ENCODE data around the gene KCNK5. TPM values are rescaled to one million over a fixed set of nuclear protein-coding genes. Genes with fewer than 3 reads are reported as not detected.

The KCNK5 gene
- polyA plus RNA-seq, 1 experiment = not detected

GRCh38 chr6:39184906-39185580 is 44.2 kb downstream of the KCNK5 start:
- DNase-seq (ENCODE audit: low read depth, low spot score) = no peak
- H3K9me3 ChIP-seq (ENCODE audit: control insufficient read depth, insufficient read depth, low read length) = no peaks in the 10 kb centered on the region; the same call in 1 of the 2 replicates
- TF ChIP-seq CTCF (IDR thresholded peaks at IDR 0.05; ENCODE audit: low read depth, low read length) = no peak
- POLR2A ChIA-PET = no interaction called here
- no peak overlapping the region for H3K27ac ChIP-seq (ENCODE audit: low read depth, low read length)
- no peak overlapping the region for H3K4me3 ChIP-seq (ENCODE audit: low read depth, low read length)
- CTCF ChIA-PET = no interaction called here
- no peaks in the 10 kb centered on the region for H3K27me3 ChIP-seq (ENCODE audit: control insufficient read depth, insufficient read depth, low read length)

GRCh38 chr6:39182604-39183003 is 46.7 kb downstream of the KCNK5 start:
- Histone ChIP-seq H3K4me3 (ENCODE audit: low read depth, low read length) (no peak overlapping the region), H3K9me3 (ENCODE audit: control insufficient read depth, insufficient read depth, low read length) (no peaks in the 10 kb centered on the region), H3K27me3 (ENCODE audit: control insufficient read depth, insufficient read depth, low read length) (no peaks in the 10 kb centered on the region), H3K27ac (ENCODE audit: low read depth, low read length) (no peak overlapping the region)
- no peak for TF ChIP-seq CTCF (IDR thresholded peaks at IDR 0.05; ENCODE audit: low read depth, low read length)
- POLR2A ChIA-PET = no interaction called here
- DNase-seq (ENCODE audit: low read depth, low spot score) = no peak
- CTCF ChIA-PET = no interaction called here

- Histone ChIP-seq H3K27ac (ENCODE audit: low read depth, low read length) (no peak overlapping the region), H3K9me3 (ENCODE audit: control insufficient read depth, insufficient read depth, low read length) (no peaks in the 10 kb centered on the region), H3K27me3 (ENCODE audit: control insufficient read depth, insufficient read depth, low read length) (no peaks in the 10 kb centered on the region), H3K4me3 (ENCODE audit: low read depth, low read length) (no peak overlapping the region)
- CTCF ChIA-PET = no interaction called here
- no peak for DNase-seq (ENCODE audit: low read depth, low spot score)
- POLR2A ChIA-PET = no interaction called here
- TF ChIP-seq CTCF (IDR thresholded peaks at IDR 0.05; ENCODE audit: low read depth, low read length) = no peak
Measured at GRCh38 chr6:39181826-39182225, 47.4 kb downstream of the KCNK5 start.

- ChIA-PET CTCF (no interaction called here), POLR2A (no interaction called here)
- no peak for DNase-seq (ENCODE audit: low read depth, low spot score)
- Histone ChIP-seq H3K27ac (ENCODE audit: low read depth, low read length) (no peak overlapping the region), H3K4me3 (ENCODE audit: low read depth, low read length) (no peak overlapping the region), H3K9me3 (ENCODE audit: control insufficient read depth, insufficient read depth, low read length) (no peaks in the 10 kb centered on the region), H3K27me3 (ENCODE audit: control insufficient read depth, insufficient read depth, low read length) (no peaks in the 10 kb centered on the region)
- no peak for TF ChIP-seq CTCF (IDR thresholded peaks at IDR 0.05; ENCODE audit: low read depth, low read length)
Measured at GRCh38 chr6:39181333-39181732, 47.9 kb downstream of the KCNK5 start.

GRCh38 chr6:39178804-39179203 is 50.5 kb downstream of the KCNK5 start:
- DNase-seq (ENCODE audit: low read depth, low spot score) = no peak
- no peak for TF ChIP-seq CTCF (IDR thresholded peaks at IDR 0.05; ENCODE audit: low read depth, low read length)
- no peak overlapping the region for H3K4me3 ChIP-seq (ENCODE audit: low read depth, low read length)
- no peaks in the 10 kb centered on the region for H3K27me3 ChIP-seq (ENCODE audit: control insufficient read depth, insufficient read depth, low read length)
- H3K9me3 ChIP-seq (ENCODE audit: control insufficient read depth, insufficient read depth, low read length) = no peaks in the 10 kb centered on the region
- CTCF ChIA-PET = no interaction called here
- H3K27ac ChIP-seq (ENCODE audit: low read depth, low read length) = no peak overlapping the region
- POLR2A ChIA-PET = no interaction called here

Measured in AG04450 (cell line).